Skeletal muscle satellite cell (primary cell): ENCODE results near the gene GAGE12D. TPM values are rescaled to one million over a fixed set of nuclear protein-coding genes. Genes with fewer than 3 reads are reported as not detected.

ENCODE experiments used
- small RNA-seq: library from RNA; depleted of rRNA; stranded (forward); fragments of <200 nt; gene quantifications from one replicate; pipeline ENCODE3, GENCODE V24; 2012

The GAGE12D gene

Small RNAs within 50 kb of the gene (small RNA-seq; reads per million reads assigned to genes)
- gene GAGE12B, result not detected
